Measurements from ENCODE around the gene CYP4F12.

Gene CYP4F12

GRCh38 chr19:15640904-15641597 lies 31.8 kb upstream of the CYP4F12 start:
- DNase-seq (ENCODE audit: extremely low read depth, low read depth), result no peak
- TF ChIP-seq CTCF (IDR thresholded peaks at IDR 0.05; ENCODE audit: low read depth, low read length, missing control alignments), result no peak
- H3K4me3 ChIP-seq (replicated peaks; ENCODE audit: low read depth, low read length), result no peak overlapping the region

- DNase-seq (ENCODE audit: extremely low read depth, low read depth), result no peak
- no peak overlapping the region for H3K4me3 ChIP-seq (replicated peaks; ENCODE audit: low read depth, low read length)
Observed at GRCh38 chr19:15641901-15642491, 30.9 kb upstream of the CYP4F12 start.

GRCh38 chr19:15642807-15643206 lies 30.1 kb upstream of the CYP4F12 start:
- no peak for DNase-seq (ENCODE audit: extremely low read depth, low read depth)
- H3K4me3 ChIP-seq (replicated peaks; ENCODE audit: low read depth, low read length), result no peak overlapping the region
- no peak for TF ChIP-seq CTCF (IDR thresholded peaks at IDR 0.05; ENCODE audit: low read depth, low read length, missing control alignments)

More at GRCh38 chr19:15641901-15642491, 30.9 kb upstream of the CYP4F12 start:
- no peak for TF ChIP-seq CTCF (IDR thresholded peaks at IDR 0.05; ENCODE audit: low read depth, low read length, missing control alignments)

- no peak for DNase-seq (ENCODE audit: extremely low read depth, low read depth)
- TF ChIP-seq CTCF (IDR thresholded peaks at IDR 0.05; ENCODE audit: low read depth, low read length, missing control alignments), result no peak
- no peak overlapping the region for H3K4me3 ChIP-seq (replicated peaks; ENCODE audit: low read depth, low read length)
Observed at GRCh38 chr19:15643387-15643786, 29.5 kb upstream of the CYP4F12 start.

GRCh38 chr19:15644066-15644741 lies 28.7 kb upstream of the CYP4F12 start:
- H3K4me3 ChIP-seq (replicated peaks; ENCODE audit: low read depth, low read length), result no peak overlapping the region
- TF ChIP-seq CTCF (IDR thresholded peaks at IDR 0.05; ENCODE audit: low read depth, low read length, missing control alignments), result no peak
- DNase-seq (ENCODE audit: extremely low read depth, low read depth), result no peak

- DNase-seq (ENCODE audit: extremely low read depth, low read depth), result no peak
- TF ChIP-seq CTCF (IDR thresholded peaks at IDR 0.05; ENCODE audit: low read depth, low read length, missing control alignments), result no peak
- no peak overlapping the region for H3K4me3 ChIP-seq (replicated peaks; ENCODE audit: low read depth, low read length)
Observed at GRCh38 chr19:15644816-15645215, 28.1 kb upstream of the CYP4F12 start.

All from HFF-Myc (cell line).